K562 (cell line): ENCODE data around the gene ZBTB22. TPM values are rescaled to one million over a fixed set of nuclear protein-coding genes. Genes with fewer than 3 reads are reported as not detected.

ENCODE experiments used
- CHD2 ChIP-seq: IDR thresholded peaks from 2 replicates; pipeline ENCODE4 v1.6.1; 2011; ENCODE audit warnings: low read depth, low read length
- CREB5 ChIP-seq: fragments of 250-450 bp; sonication (Bioruptor Pico); IDR thresholded peaks from 2 replicates; pipeline ENCODE4 v1.5.0; 2020; ENCODE audit warnings: mild to moderate bottlenecking
- DEAF1 ChIP-seq: fragments of 450-650 bp; formaldehyde crosslinking; IDR thresholded peaks from 2 replicates; pipeline ENCODE4 v1.4.0; 2020; ENCODE audit warnings: mild to moderate bottlenecking, moderate library complexity
- ETV6 ChIP-seq, 3 experiments: fragments of 150-350 bp in 1 of 3; sonication (generic) in 1 of 3; formaldehyde crosslinking in 1 of 3; IDR thresholded peaks; 2 replicates each; pipeline versions ENCODE4 v1.6.1 to v1.8.0; 2014 to 2022; ENCODE audit warnings: borderline replicate concordance in 2 of 3, low read depth in 2 of 3, antibody characterized with exemption in 1 of 3, low read length in 1 of 3, mild to moderate bottlenecking in 1 of 3, missing genetic modification reagents in 1 of 3
- KLF6 ChIP-seq: fragments of 250-450 bp; sonication (Bioruptor Pico); IDR thresholded peaks from 2 replicates; pipeline ENCODE4 v1.4.0; 2020; ENCODE audit warnings: mild to moderate bottlenecking, moderate library complexity, borderline replicate concordance
- NR4A1 ChIP-seq, 2 experiments: fragments of 250-450 bp in 1 of 2; fragments of 450-650 bp in 1 of 2; sonication (Bioruptor Pico) in 1 of 2; IDR thresholded peaks; 2 replicates each; pipeline versions ENCODE4 v1.4.0 to v1.6.1; 2016 to 2020; ENCODE audit warnings: mild to moderate bottlenecking in 2 of 2, missing compliant biosample characterization in 1 of 2, missing genetic modification characterization in 1 of 2, moderate library complexity in 1 of 2
- PHB ChIP-seq: fragments of 250-450 bp; sonication (Bioruptor Pico); IDR thresholded peaks from 2 replicates; pipeline ENCODE4 v1.5.0; 2021
- POLR2AphosphoS5 ChIP-seq: IDR thresholded peaks from 2 replicates; pipeline ENCODE4 v1.6.1; 2011; ENCODE audit warnings: mild to moderate bottlenecking, low read depth, low read length, moderate library complexity; ENCODE audit not compliant: control insufficient read depth, insufficient read depth
- RREB1 ChIP-seq: fragments of 250-450 bp; sonication (Bioruptor Pico); IDR thresholded peaks from 2 replicates; pipeline ENCODE4 v1.4.0; 2020
- SMAD1 ChIP-seq: fragments of 150-350 bp; IDR thresholded peaks from 2 replicates; pipeline ENCODE4 v1.6.1; 2014; ENCODE audit warnings: low read length, low read depth; ENCODE audit not compliant: partially characterized antibody
- SOX6 ChIP-seq: fragments of 450-650 bp; IDR thresholded peaks from 2 replicates; pipeline ENCODE4 v1.6.1; 2014; ENCODE audit warnings: mild to moderate bottlenecking
- SRSF3 ChIP-seq: fragments of 200-400 bp; formaldehyde crosslinking; IDR thresholded peaks from 2 replicates; pipeline ENCODE4 v1.6.1; 2016; ENCODE audit warnings: mild to moderate bottlenecking, low read length, moderate library complexity; ENCODE audit not compliant: insufficient read depth
- SRSF9 ChIP-seq: fragments of 200-400 bp; formaldehyde crosslinking; IDR thresholded peaks from 2 replicates; pipeline ENCODE4 v1.6.1; 2017; ENCODE audit warnings: low read depth, low read length, borderline replicate concordance
- ZFX ChIP-seq: sonication (generic); formaldehyde crosslinking; IDR thresholded peaks from 2 replicates; pipeline ENCODE4 v1.8.0; 2022; ENCODE audit warnings: mild to moderate bottlenecking, missing genetic modification reagents, moderate library complexity
- ZNF146 ChIP-seq: IDR thresholded peaks from one replicate; pipeline ENCODE4 v1.6.1; 2018; ENCODE audit warnings: missing compliant biosample characterization; ENCODE audit not compliant: unreplicated experiment
- ZNF511 ChIP-seq: sonication (generic); formaldehyde crosslinking; IDR thresholded peaks from 2 replicates; pipeline ENCODE4 v1.8.0; 2022; ENCODE audit warnings: mild to moderate bottlenecking, missing genetic modification reagents
- polyA plus RNA-seq, 8 experiments: library from polyadenylated mRNA; depleted of rRNA in 4 of 8; stranded (reverse) in 5 of 8; unstranded in 3 of 8; fragments of >200 nt; fragmentation: Nextera tagmentation in 2 of 8; fragmentation: Illumina TruSeq in 1 of 8; extraction: Ambion mirVana in 2 of 8; extraction: Trizol in 1 of 8; gene quantifications; 2 replicates each; pipeline versions ENCODE4 v1.2.1 to v1.2.3, GENCODE V29; 2011 to 2014; ENCODE audit warnings: inconsistent platforms in 1 of 8, missing spikeins in 1 of 8
- total RNA-seq, 7 experiments: library from RNA; depleted of rRNA in 6 of 7; stranded (reverse); fragments of >200 nt in 6 of 7; fragmentation: Illumina TruSeq in 2 of 7; extraction: Trizol in 2 of 7; gene quantifications; 2 replicates each; pipeline versions ENCODE4 v1.2.1 to v1.2.3, GENCODE V29; 2011 to 2021; ENCODE audit warnings: low replicate concordance in 1 of 7

The ZBTB22 gene
- total and polyA plus RNA-seq, 9 of the 15 experiments (the other 6 are each of a cell fraction or from before 2014, with no cell fraction given) = 0.21 to 11.9 (median 7.1) TPM

GRCh38 chr6:33272275-33273128 is 45.0 kb downstream of the ZBTB22 start (continued):
- TF ChIP-seq CREB5 (CRISPR knock-in tag) (no peak), POLR2AphosphoS5 (peak; percentile 22; the same call in 1 of the 2 replicates), PHB (CRISPR knock-in tag) (0 out of 2 replicates have a peak, but pooled peaks have one; percentile 78), SOX6 (no peak), SRSF9 (no peak), ETV6 (IDR thresholded peaks at IDR 0.05; ENCODE audit: borderline replicate concordance in 1 of 2, low read depth in 2 of 2, low read length in 1 of 2) (0 out of 4 replicates have a peak, but pooled peaks of 1 of the 2 experiments have one; percentile 2), ETV6 (CRISPR knock-in tag; IDR thresholded peaks at IDR 0.05; ENCODE audit: borderline replicate concordance) (no peak; the same call in 1 of the 2 replicates), ZNF146 (CRISPR knock-in tag) (no peak), SMAD1 (no peak), KLF6 (CRISPR knock-in tag) (no peak), RREB1 (CRISPR knock-in tag) (no peak), ZFX (peak; percentile 84), CHD2 (peak; percentile 4; the same call in 1 of the 2 replicates), NR4A1 (CRISPR knock-in tag; IDR thresholded peaks at IDR 0.05) (0 out of 2 replicates have a peak, but pooled peaks have one; percentile 8), NR4A1 (tag; IDR thresholded peaks at IDR 0.05) (no peak), ZNF511 (CRISPR knock-in tag) (peak; percentile 84), SRSF3 (no peak), DEAF1 (CRISPR knock-in tag) (no peak)
